Brain microvascular endothelial cell (primary cell): Measurements from ENCODE around the gene DSG3.

ENCODE experiments used
- DNase-seq: peaks from one replicate; pipeline ENCODE4 v3.0.0-alpha.2; 2020
- H3K27ac ChIP-seq: fragments of 250-450 bp; sonication (Bioruptor Pico); 2 replicates; pipeline ENCODE4 v1.5.1; 2020; ENCODE audit warnings: mild to moderate bottlenecking, moderate library complexity
- H3K27me3 ChIP-seq: fragments of 250-450 bp; sonication (Bioruptor Pico); replicated peaks from 2 replicates; pipeline ENCODE4 v1.5.1; 2020; ENCODE audit warnings: mild to moderate bottlenecking
- H3K36me3 ChIP-seq: fragments of 250-450 bp; sonication (Bioruptor Pico); replicated peaks from 2 replicates; pipeline ENCODE4 v1.5.1; 2020; ENCODE audit warnings: mild to moderate bottlenecking
- H3K4me3 ChIP-seq: 2 replicates; pipeline ENCODE4 v1.5.1; 2011; ENCODE audit warnings: low read depth, mild to moderate bottlenecking, control low read depth, low read length, moderate library complexity
- in situ Hi-C: cut with HindIII; loops from 2 replicates; pipeline ENCODE4 v1.10.0; 2017; ENCODE audit warnings: low sequenced_read_pairs, low pct_ligation_motif_present
- TF ChIP-seq, protein P1 (sequence below): IDR thresholded peaks from 2 replicates; pipeline ENCODE4 v1.5.1; 2011; ENCODE audit warnings: low read depth, mild to moderate bottlenecking, moderate library complexity, low read length, control low read depth, inconsistent platforms; ENCODE audit errors: missing control alignments

The DSG3 gene, protein sequence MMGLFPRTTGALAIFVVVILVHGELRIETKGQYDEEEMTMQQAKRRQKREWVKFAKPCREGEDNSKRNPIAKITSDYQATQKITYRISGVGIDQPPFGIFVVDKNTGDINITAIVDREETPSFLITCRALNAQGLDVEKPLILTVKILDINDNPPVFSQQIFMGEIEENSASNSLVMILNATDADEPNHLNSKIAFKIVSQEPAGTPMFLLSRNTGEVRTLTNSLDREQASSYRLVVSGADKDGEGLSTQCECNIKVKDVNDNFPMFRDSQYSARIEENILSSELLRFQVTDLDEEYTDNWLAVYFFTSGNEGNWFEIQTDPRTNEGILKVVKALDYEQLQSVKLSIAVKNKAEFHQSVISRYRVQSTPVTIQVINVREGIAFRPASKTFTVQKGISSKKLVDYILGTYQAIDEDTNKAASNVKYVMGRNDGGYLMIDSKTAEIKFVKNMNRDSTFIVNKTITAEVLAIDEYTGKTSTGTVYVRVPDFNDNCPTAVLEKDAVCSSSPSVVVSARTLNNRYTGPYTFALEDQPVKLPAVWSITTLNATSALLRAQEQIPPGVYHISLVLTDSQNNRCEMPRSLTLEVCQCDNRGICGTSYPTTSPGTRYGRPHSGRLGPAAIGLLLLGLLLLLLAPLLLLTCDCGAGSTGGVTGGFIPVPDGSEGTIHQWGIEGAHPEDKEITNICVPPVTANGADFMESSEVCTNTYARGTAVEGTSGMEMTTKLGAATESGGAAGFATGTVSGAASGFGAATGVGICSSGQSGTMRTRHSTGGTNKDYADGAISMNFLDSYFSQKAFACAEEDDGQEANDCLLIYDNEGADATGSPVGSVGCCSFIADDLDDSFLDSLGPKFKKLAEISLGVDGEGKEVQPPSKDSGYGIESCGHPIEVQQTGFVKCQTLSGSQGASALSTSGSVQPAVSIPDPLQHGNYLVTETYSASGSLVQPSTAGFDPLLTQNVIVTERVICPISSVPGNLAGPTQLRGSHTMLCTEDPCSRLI

DNA sequence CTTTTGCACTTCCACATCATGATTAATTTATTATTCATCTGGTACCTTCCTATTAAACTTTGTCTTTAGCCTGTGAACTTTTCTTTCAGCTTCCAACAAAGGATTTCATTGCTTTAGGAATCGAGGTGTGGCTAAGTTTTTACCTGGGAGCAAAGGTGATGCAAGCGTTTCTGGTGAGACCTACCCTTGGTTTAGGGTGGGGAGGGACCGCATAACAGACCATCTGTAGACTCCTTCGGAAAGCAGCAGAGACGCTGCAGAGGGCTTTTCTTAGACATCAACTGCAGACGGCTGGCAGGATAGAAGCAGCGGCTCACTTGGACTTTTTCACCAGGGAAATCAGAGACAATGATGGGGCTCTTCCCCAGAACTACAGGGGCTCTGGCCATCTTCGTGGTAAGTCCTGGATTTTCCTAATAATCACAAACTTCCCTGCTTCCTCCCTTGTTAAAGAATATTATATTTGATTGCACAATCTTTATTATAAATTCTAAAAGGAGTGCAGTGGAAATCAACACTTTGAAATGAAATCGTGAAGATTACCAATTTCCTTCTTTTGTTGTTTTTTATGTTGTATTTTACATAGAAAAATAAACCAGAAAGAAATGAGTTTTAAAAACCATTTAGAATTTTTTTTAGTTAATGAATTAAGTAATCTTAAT is at the start of gene DSG3:
Gene DSG3 (plus strand): TSS at position 212 of the 662 bp plus-strand sequence. CDS start 137 bp downstream, at position 349.
- TF ChIP-seq, protein P1, sequence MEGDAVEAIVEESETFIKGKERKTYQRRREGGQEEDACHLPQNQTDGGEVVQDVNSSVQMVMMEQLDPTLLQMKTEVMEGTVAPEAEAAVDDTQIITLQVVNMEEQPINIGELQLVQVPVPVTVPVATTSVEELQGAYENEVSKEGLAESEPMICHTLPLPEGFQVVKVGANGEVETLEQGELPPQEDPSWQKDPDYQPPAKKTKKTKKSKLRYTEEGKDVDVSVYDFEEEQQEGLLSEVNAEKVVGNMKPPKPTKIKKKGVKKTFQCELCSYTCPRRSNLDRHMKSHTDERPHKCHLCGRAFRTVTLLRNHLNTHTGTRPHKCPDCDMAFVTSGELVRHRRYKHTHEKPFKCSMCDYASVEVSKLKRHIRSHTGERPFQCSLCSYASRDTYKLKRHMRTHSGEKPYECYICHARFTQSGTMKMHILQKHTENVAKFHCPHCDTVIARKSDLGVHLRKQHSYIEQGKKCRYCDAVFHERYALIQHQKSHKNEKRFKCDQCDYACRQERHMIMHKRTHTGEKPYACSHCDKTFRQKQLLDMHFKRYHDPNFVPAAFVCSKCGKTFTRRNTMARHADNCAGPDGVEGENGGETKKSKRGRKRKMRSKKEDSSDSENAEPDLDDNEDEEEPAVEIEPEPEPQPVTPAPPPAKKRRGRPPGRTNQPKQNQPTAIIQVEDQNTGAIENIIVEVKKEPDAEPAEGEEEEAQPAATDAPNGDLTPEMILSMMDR: no peak
- in situ Hi-C loops: no loop called here
- Histone ChIP-seq H3K4me3 (no peak within 1 kb of the TSS), H3K27me3 (no peaks in the 10 kb centered on the region), H3K36me3 (no peaks in the 10 kb centered on the region), H3K27ac (no peak within 1 kb of the TSS)
- DNase-seq: no peak

DNA sequence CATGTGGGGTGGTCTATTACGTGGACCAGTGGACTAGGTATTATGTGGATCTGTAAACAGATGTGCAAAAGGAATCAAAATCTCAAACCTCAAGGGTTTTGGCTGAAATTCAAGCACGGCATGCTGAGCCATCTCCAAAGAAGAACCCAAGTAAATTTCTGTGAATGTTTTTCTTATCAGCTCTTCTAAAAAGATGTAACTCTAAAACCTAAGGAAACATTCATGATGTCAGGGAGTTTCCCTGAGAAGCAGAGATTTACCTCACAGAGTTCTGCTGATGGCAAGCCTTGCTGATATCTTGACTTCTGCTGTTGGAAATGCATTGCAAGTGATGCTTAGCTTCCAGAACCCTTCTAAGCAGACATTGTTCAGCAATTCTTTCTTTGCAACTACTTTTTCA is 49.4 kb upstream of the DSG3 start:
- TF ChIP-seq, protein P1: no peak
- in situ Hi-C loops: no loop called here
- no peak overlapping the region for H3K27ac ChIP-seq

DNA sequence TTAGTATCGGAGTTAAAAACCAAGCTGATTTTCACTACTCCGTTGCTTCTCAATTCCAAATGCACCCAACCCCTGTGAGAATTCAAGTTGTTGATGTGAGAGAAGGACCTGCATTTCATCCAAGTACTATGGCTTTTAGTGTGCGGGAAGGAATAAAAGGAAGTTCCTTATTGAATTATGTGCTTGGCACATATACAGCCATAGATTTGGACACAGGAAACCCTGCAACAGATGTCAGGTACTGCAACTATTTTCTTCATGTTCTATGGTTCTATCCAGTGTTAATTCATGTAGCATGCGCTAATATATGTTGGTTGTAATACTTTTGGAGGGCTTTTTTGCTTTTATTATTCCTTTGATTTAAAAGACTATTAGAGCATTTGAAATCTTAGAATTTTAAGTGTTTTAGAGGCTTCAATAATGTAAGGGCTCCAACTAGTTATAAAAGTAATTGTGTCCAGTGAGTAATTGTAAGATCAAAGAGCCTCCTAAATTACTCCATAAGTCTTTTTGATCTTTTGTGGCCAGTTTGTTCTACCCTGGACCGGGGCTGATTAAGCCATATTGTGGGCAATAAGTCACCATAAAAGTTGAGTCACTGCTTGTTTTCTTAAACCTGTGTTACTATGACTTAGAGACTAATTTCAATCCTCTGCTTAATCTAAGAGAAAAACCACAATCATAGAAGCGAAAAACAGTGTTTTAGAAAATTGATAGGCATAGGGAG is 48.1 kb upstream of the DSG3 start:
- DNase-seq: peak; percentile 7
- Histone ChIP-seq H3K27ac (no peak overlapping the region), H3K4me3 (no peak overlapping the region), H3K27me3 (no peaks in the 10 kb centered on the region), H3K36me3 (no peaks in the 10 kb centered on the region)
- TF ChIP-seq, protein P1: no peak
- in situ Hi-C loops: no loop called here

More for the DNA sequence above, 49.4 kb upstream of the DSG3 start:
- no peaks in the 10 kb centered on the region for H3K36me3 ChIP-seq
- H3K4me3 ChIP-seq: no peak overlapping the region
- peak; percentile 6 for DNase-seq
- no peaks in the 10 kb centered on the region for H3K27me3 ChIP-seq

DNA sequence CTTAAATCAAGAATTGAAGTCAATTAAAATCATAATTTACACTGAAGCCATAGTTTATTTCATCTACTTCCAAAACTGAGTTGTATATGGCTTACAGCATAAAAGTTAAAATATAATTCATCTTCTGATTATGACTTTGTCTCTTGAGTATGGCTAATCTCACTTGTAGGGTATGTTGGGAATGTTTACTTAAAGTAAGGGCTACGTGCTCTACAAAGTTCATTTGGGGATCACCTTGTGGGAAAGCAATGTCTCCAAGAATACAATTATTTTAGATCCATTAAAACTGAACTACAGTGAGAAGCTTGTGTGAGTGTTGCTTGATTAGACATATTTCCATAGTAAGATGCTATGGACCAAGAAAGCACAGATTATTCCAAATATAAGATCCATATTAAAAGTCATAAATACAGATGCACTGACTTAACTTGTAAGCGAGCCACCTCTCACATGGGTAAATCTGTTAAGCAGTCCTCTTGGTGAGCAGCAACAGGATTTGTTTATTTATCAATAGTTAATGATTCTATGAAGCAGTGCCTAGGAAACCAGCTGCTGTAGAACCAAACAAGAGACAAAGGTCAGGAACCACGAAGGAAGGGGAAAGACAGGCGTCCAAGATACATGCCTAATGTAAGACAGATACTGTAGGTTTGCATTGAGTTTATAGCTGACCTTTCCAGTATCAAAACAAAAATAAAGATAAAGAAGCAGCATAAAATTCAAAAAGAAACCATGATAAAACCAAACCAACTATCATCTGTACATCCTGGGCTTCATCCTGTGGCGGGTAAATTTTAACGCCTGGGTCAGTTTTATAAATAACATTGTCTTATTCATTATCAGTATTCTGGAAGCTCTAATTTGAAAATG is 46.1 kb upstream of the DSG3 start:
- DNase-seq: no peak
- TF ChIP-seq, protein P1: no peak
- in situ Hi-C loops: no loop called here
- Histone ChIP-seq H3K36me3 (no peaks in the 10 kb centered on the region), H3K27ac (no peak overlapping the region), H3K27me3 (no peaks in the 10 kb centered on the region), H3K4me3 (no peak overlapping the region)

DNA sequence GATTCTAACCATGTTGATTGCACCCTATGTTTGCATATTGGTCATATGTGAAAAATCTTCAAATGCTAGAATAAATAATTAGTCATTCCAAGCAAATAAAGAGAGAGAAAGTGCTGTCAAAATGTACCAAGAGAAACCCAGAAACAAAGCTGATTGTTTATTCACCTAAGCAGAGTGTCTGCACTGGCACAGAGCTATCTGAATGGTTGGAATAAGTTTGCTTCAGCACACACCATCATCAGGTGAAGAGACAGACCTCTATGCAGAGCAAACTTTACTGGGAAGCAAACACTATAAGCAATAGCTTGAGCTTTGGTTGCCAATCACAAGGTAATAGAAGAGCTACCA is 45.5 kb upstream of the DSG3 start:
- TF ChIP-seq, protein P1: no peak
- in situ Hi-C loops: no loop called here
- Histone ChIP-seq H3K36me3 (no peaks in the 10 kb centered on the region), H3K27me3 (no peaks in the 10 kb centered on the region), H3K4me3 (no peak overlapping the region), H3K27ac (no peak overlapping the region)
- DNase-seq: no peak
